ENCODE data around the gene ACSL4.
"Not testable (repeated sequence)": the region's sequence is repeated elsewhere in the genome, so short reads cannot be mapped to it uniquely, and the experiment has no call there.

The ACSL4 gene

GRCh38 chrX:109724971-109725370 is 8.1 kb downstream of the ACSL4 start:
- DNase-seq = not testable (repeated sequence)

GRCh38 chrX:109720947-109721346 is 12.1 kb downstream of the ACSL4 start:
- DNase-seq = no peak

- no peak for DNase-seq
Observed at GRCh38 chrX:109719264-109719663, 13.8 kb downstream of the ACSL4 start.

GRCh38 chrX:109716431-109717028 is 16.5 kb downstream of the ACSL4 start:
- no peak for DNase-seq

GRCh38 chrX:109714340-109714958 is 18.6 kb downstream of the ACSL4 start:
- DNase-seq = no peak

- no peak for DNase-seq
Observed at GRCh38 chrX:109710181-109710580, 22.9 kb downstream of the ACSL4 start.

- no peak for DNase-seq
Observed at GRCh38 chrX:109709129-109709631, 23.9 kb downstream of the ACSL4 start.

- DNase-seq = no peak
Observed at GRCh38 chrX:109707720-109708119, 25.3 kb downstream of the ACSL4 start.

GRCh38 chrX:109707319-109707718 is 25.7 kb downstream of the ACSL4 start:
- DNase-seq = no peak

- DNase-seq = no peak
Observed at GRCh38 chrX:109704563-109704962, 28.5 kb downstream of the ACSL4 start.

- no peak for DNase-seq
Observed at GRCh38 chrX:109697855-109698254, 35.2 kb downstream of the ACSL4 start.

GRCh38 chrX:109696146-109696740 is 36.8 kb downstream of the ACSL4 start:
- no peak for DNase-seq

GRCh38 chrX:109695637-109696036 is 37.4 kb downstream of the ACSL4 start:
- no peak for DNase-seq

- no peak for DNase-seq
Observed at GRCh38 chrX:109691752-109692151, 41.3 kb downstream of the ACSL4 start.

GRCh38 chrX:109691277-109691676 is 41.8 kb downstream of the ACSL4 start:
- DNase-seq = no peak

GRCh38 chrX:109687903-109688302 is 45.2 kb downstream of the ACSL4 start:
- no peak for DNase-seq

GRCh38 chrX:109685656-109686078 is 47.4 kb downstream of the ACSL4 start:
- DNase-seq = no peak

GRCh38 chrX:109684136-109684535 is 48.9 kb downstream of the ACSL4 start:
- no peak for DNase-seq

GRCh38 chrX:109681475-109682081 is 51.5 kb downstream of the ACSL4 start:
- no peak for DNase-seq

- DNase-seq = no peak
Observed at GRCh38 chrX:109679820-109680219, 53.2 kb downstream of the ACSL4 start.

GRCh38 chrX:109672239-109672638 is 60.8 kb downstream of the ACSL4 start:
- no peak for DNase-seq

GRCh38 chrX:109671170-109671569 is 61.9 kb downstream of the ACSL4 start:
- not testable (repeated sequence) for DNase-seq

GRCh38 chrX:109667986-109668385 is 65.1 kb downstream of the ACSL4 start:
- DNase-seq = no peak

Measured in NCI-H1930 (cell line).